Embryonic facial prominence (tissue), 1 donor: Measurements from ENCODE around the gene ZNF544.
A peak's percentile ranks its signal among the peaks of the same experiment; 100 is the strongest.

Source experiments
- DNase-seq: peaks from one replicate; pipeline ENCODE4 v3.0.0-alpha.2; 2016; ENCODE audit errors: extremely low spot score

Gene ZNF544

DNA sequence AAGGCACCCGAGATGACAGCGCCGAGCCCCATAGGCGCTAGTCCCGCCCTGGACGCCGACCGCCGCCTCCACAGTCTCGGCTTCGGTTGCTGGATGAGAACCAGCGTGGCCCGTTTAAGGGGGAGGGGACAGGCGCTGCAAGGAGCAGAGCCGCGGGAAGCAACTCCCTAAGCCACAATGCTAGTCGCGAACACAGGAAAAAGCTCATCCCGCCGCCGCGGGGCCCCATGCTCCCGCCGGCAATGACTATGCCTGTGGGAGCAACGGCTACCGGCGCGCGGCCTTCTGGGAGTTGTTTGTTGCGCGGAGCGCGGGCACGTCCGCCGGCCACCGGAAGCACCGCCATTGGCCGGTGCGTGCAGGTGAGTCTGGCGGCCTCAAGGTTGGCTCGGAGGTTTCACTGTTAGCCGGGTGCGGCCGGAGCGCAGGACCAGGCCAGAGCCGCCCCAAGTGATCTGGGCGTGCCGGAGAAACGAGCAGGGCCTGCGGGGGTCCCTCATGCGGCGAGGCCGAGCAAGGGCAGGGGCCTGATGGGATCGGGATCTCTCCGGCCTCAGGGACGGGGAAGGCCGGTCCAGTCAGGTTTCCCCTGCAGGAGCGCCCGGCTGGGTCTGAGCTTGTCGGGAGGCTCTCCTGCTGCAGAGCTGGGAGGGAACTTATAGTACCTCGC is at the start of gene ZNF544:
ZNF544 (plus strand) TSS at position 330 of the 670 bp plus-strand sequence. CDS start 15,110 bp downstream, outside the sequence.
- DNase-seq: peak; percentile 59

DNA sequence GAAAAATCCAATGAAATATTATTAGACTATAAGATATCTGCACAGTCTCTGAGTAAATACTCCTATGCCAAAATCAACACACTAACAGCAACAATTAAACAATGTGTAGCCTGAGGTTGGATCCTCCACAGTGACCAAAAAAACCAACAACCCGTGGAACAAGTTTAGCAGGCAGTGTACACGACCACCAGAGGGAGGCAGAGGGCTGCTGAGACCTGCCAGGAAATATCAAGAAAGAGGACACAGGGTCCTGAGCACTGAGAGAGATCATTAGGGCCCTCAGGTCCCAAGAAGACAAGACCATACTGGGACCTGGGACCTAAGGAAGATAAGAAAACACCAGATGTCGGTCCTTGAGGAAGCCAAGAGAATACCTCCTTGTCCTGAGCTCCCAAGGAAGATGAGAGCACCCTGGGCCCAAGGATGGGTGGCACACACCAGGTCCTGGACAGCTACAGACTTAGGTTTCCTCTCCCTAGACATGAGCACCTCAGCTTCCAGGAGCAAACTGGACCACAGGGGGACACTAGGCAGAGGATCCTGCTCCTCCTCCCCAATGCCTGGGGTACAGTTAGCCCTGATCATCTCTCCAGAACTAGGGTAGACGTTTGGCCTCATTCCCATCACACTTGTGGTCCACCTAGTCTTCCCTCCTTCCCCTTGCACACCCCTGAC is 46.7 kb upstream of the ZNF544 start:
- DNase-seq: no peak

DNA sequence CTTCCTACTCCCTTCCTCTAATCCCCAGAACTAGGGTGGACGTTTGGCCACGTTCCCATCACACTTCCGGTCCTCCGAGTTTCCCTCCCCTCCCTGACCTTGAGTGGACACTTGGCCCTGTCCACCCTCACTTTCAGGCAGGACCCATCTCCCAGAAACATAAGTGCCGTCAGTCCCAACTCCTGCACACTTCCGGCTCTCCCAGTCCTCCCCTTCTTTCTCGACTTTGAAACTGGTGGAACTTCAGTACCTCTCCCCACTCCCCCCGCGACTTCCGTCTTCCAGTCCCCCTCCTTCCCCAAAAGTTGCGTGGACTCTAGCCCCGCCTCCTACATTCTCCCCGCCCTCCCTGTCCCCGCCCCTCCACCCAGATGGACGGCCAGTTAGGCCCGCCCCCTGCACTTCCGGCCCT is 46.1 kb upstream of the ZNF544 start:
- no peak for DNase-seq

DNA sequence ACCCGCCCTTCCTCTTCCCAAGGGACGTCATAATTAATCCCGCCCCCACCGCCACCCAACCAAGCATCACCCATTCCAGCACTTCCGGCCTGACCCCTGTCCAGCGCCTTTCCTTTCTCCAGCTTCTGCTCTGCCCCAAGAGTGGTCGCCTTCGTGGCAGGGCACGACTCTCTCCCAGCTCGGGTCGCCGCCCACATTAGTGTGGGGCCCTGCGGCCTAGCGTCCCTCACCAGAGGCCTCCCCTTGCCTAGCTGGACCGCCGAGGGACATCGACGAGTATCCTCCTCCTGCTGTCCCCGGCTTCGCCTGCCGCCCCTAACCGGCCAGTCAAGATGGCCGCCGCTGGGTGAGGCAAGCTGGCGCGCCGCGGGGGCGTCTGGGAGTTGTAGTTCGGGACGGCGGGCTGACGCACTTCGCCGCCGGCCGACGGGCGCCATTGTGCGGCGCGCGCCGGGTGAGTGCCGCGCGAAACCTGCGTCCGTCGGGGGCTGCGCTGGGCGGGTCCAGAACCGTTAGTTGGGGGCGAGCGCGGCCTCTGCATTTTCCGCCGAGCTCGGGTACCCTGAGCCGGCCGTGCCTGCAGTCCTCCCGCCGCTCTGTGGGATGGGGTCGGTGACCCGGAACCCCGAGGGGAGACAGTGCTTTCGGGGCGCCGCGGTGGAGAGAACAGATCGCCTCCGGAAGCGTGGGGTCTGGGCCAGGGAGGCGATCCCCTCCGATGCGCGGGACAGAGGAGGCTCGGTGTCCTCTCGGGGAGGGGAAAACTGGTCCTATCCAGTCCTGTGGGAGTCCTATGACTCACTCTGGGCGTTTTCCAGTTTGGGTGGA is 45.5 kb upstream of the ZNF544 start, which contains the start of gene ZNF274:
ZNF274 (plus strand) TSS at position 73 of the 828 bp plus-strand sequence. CDS start 905 bp downstream, outside the sequence.
- DNase-seq: peak; percentile 90

DNA sequence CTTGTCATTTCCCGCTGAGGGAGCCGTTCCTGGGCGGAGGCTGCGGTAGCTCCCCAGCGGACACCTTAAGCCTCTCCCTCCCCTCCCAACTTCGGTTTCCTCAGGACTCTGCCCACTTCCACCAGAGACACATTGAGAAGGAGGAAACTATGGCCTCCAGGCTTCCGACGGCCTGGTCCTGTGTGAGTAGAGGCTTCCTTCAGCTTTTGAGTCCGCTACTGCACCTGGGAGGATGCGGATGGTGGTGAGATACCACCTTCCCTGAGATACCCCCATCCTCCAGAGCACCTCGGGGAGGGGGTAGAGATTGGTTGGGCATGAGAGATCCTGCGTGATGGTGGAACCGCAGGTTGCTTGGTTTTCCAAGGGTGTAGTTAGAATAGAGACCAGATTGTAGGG is 44.9 kb upstream of the ZNF544 start:
- DNase-seq: no peak

DNA sequence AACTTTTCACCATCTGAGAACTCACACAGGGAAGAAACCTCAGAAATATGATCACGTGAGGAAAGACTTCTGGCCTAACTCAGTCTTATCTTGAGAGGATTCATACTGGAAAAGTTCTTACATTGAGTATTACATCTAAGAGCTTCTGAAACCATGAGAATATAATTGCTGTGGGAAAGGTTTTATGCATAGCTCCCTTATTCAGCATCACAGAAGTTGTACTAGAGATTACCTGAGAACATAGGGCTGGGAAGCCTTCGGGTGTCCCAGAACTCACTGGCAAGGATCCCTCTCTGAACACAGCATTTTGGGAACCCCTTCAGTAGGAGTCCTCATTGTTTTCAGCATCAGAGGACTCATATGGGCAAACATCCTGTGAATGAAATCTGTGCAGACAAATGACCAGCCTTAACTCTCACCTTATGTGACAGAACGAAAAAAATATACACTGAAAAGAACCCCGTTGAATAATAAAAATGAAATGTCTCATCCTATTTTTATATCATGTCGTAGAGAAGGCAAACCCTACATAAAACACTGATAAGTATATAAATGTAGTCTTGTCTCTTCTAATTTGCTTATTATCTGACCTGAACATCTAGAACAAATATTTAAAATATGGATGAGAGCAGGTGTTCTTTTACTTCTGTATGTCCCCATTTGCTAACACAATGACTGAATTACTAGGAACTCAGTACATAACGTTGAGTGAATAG is 31.7 kb upstream of the ZNF544 start:
- DNase-seq: no peak

DNA sequence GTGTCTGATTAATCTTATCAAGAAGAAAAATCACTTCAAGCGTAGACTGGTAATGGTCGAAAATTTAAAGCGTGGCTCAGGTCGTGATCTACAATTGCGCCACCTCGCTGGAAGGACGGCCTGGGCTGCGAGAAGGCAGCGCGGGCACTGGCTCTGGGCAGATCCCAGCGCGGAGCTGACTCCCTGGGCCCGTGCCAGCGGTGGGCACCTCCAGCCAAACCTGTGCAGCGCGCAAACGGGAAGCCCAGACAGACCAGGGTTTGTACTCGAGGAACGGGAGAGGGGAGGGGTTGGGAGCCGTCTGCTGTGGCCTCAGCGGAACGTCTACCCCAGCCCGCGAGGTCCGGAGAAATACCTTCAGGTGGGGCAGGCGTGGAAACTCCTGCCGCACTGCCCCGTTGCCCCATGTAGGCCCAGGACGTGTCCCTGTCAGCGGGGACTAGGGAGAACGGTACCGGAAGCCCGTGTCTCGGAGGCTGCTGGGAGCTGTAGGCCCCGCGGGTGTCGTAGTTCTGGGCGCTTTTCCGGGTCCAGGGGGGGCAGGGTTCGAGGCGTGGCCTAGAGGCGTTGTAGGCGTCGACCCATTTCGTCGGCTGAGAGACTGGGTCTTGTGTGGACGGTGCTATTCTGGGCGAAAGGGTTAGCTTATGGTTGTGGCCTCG is 24.8 kb upstream of the ZNF544 start:
- no peak for DNase-seq

DNA sequence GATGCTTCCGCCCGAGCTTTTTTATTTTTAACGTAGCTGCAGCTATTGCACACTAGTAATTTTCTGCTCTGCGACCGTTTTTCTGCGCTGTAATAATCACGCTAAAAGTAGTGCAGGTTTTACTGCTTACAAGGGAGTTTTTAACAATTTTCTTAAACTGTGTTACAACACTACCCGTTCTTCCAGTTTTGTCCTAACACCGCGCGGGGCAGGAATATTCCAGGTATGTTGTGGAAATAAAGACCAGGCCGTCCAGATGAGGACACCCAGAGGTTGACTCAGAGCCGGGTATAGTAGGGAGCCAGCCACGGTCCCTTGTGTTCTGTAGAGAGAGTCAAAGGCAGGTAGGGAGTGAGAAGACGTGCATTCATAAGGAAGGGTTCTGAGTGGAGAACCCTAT is 24.1 kb upstream of the ZNF544 start:
- DNase-seq: no peak

DNA sequence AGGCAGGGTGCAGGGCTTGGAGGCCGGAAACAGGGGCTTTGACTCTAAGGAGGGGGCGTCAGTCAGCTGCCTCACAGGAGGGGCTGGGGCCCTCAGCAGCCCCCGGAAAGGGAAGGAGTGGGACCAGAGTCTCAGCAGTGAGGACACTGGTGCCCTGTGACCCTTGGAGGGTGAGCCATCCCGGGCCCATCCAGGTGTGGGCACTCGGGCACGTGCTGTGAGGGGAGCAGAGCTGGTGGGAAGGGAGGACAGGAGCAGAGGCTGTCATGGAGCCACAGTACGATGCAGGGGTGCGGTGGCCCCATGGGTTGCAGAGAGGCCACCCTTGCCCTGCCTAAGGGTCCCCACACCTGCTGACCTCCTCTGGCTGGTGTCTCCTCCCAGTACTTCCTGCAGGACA is 19.1 kb upstream of the ZNF544 start:
- DNase-seq: no peak

DNA sequence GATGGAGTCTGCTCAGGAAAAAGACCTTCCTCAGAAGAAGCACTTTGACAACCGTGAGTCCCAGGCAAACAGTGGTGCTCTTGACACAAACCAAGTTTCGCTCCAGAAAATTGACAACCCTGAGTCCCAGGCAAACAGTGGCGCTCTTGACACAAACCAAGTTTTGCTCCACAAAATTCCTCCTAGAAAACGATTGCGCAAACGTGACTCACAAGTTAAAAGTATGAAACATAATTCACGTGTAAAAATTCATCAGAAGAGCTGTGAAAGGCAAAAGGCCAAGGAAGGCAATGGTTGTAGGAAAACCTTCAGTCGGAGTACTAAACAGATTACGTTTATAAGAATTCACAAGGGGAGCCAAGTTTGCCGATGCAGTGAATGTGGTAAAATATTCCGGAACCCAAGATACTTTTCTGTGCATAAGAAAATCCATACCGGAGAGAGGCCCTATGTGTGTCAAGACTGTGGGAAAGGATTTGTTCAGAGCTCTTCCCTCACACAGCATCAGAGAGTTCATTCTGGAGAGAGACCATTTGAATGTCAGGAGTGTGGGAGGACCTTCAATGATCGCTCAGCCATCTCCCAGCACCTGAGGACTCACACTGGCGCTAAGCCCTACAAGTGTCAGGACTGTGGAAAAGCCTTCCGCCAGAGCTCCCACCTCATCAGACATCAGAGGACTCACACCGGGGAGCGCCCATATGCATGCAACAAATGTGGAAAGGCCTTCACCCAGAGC is 16.2 kb upstream of the ZNF544 start:
- DNase-seq: no peak

DNA sequence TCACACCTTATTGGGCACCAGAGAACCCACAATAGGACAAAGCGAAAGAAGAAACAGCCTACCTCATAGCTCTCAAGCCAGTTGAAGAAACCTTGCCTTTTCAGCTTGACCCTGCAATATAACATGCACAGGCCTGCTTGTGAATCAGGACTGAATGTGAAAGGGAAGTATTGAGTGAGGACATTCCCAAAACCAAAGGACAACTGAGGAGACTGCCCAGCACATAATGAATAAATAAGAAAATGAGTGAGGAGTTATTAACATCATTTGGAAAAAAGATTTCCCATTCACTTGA is 15.7 kb upstream of the ZNF544 start:
- DNase-seq: no peak

DNA sequence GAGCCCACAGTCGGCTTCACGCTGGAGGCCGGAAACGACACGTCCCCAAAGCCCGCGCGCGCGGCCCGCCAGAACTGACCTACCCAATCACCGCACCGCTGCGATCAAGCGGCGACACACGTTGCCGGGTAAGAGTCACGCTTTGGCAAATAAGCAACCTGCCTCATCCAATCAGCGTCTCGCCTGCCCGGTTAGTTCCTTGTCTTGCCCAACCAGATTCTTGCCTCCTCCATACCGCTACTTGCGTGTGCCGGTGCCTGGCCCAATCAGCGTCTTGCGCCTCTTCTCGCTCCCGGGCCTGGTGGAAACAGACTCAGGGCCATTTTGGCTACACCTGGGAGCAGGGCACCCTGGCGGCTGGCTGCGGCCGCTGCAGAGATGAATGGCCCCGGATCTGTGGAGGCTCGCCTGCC is 11.6 kb upstream of the ZNF544 start:
- no peak for DNase-seq

DNA sequence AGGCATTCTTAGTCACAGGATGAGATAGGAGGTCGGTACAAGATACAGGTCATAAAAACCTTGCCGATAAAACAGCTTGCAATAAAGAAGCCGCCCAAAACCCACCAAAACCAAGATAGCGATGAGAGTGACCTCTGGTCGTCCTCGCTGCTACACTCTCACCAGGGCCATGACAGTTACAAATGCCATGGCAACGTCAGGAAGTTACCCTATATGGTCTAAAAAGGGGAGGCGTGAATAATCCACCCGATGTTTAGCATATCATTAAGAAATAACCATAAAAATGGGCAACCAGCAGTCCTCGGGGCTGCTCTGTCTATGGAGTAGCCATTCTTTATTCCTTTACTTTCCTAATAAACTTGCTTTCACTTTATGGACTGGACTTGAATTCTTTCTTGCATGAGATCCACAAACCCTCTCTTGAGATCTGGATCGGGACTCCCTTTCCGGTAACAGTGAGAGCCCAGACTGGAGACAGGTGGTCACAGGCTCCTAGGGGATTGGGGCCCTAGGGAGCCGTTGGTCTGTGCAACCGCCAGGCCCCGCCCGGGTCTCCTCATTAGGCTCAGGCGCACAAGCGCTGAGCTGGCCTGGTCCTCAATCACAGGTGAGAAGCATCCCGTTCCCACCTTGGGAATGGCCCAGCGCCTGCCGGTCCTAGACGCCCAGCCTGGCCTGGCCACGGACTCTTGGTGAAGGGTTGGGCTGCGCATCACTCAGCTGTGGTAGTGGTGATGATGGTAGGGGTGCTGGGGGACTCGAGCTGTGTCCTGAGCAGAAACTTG is 10.9 kb upstream of the ZNF544 start:
- DNase-seq: no peak

DNA sequence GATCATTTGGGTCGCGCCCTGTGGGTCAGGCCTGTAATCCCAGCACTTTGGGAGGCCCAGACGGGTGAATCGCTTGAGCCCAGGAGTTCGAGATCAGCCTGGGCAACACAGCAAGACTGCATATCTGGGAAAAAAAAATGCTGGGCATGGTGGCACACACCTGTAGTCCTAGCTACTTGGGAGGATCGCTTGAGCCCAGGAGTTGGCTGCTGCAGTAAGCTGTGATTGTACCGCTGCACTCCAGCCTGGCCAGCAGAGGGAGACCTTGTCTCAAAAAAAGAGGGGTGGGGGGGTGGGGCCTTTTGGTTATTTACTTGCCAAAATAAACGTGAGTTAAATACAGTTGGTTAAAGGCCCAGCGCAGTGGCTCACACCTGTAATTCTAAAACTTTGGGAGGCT is 9.8 kb upstream of the ZNF544 start:
- no peak for DNase-seq

DNA sequence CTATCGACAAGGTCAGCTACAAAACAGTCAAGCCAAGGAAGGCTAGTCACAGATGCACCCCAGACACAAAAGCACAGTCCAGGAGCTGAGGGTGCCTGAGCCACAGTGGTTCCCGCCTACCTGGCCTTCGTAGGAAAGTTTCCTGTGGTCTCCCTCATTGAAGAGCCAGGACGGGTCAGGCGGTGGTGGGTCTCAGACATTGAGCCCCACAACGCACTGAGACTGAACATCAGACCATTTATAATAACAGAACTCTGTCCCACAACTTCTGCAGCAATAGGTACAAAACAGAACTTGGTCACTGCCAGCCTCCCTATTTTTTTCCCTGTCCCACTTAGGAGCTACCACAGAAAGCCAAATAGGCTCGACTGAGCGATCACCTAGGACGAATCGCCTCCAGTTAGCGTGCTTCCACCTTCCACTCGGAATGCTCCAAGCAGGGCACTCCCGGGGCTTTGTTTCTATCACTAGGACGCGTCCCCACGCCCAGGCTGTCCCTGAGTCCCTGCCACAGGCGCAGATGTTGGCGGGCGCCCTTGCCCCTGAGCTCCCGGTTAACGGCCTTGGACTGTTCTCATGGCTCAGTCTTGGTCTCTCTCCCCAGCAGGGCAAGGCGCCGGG is 640 bp upstream of the ZNF544 start:
- no peak for DNase-seq

DNA sequence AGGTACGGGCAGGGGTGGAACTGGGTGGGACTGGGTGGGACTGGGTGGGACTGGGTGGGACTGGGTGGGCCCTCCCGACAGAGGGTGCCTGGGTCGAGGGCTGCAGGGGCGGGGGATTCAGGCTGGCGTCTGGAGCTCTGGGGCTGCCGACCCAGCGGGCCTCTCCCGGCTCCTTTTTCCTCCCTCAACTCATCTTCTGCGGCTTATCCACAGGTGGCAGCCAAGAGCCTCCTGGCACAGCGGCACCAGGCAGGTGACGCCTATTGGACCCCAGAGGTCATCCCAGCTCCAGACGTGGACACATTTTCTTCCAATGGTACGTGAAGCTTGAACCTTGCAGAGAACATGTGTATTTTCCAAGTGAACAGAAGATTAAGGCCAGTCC is 533 bp downstream of the ZNF544 start:
- no peak for DNase-seq

DNA sequence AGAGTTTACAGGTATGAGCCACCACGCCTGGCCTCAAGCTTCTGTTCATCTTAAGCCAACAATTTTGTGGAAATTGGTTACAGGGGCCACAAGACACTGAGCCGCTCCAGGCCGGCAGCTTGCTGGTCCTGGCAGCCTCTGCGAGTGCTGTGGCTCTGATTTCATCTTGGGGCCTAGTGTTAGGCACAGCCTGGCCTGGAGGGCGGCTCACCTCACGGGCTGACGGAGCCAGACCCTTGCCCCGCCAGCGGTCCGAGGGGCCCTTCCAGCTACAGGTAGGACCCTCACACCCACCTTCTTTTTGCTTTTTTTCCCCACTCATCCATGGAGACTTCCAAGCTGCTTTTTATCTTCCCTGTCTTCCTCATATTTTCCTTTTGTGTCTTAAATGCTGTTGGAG is 8.6 kb downstream of the ZNF544 start:
- DNase-seq: no peak

DNA sequence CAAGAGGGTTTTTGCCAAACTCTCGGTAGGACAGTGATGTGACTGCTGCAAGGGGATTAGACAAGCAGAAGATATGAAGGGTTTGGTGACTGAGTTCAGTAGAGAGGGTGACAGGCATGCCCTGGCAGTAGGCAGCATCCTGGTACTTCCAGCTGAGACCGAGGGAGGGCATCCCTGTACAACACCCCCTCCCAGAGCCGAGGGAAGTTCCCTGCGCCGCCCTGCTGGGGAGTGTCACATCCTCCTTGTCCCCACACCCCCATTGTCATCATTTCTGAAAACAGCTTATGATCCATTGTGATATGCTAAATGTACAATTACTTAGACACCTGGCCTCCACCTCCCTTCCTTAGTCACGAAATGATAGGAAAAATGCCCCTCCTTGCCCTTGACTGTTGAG is 14.6 kb downstream of the ZNF544 start:
- DNase-seq: no peak

DNA sequence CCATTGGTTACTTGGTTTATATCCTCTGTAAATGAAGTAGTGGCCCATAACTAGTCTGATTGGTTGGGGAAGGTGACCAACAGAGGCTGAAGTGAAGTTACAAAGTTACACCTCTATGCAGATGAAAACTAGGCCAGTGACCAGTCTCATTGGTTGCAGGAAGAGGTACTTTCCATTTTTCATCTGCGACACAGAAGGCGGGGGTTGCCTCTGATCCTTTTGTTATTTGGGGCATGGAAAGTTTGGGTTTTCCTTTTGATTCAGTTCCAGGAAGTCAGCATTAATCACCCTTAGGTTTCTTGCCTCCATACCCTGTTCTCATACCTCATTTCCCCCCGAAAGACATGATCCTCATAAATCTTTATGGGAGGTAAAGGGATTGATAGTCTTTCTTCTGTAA is 20.2 kb downstream of the ZNF544 start:
- no peak for DNase-seq
